Amniotic stem cell (primary cell): Measurements from ENCODE around the gene ELL2.
A peak's percentile ranks its signal among the peaks of the same experiment; 100 is the strongest.
"Not testable (repeated sequence)": the region's sequence is repeated elsewhere in the genome, so short reads cannot be mapped to it uniquely, and the experiment has no call there.

Source experiments
- DNase-seq: peaks from one replicate; lab custom pipeline; 2025; lab: John Stamatoyannopoulos, UW

The ELL2 gene

DNA sequence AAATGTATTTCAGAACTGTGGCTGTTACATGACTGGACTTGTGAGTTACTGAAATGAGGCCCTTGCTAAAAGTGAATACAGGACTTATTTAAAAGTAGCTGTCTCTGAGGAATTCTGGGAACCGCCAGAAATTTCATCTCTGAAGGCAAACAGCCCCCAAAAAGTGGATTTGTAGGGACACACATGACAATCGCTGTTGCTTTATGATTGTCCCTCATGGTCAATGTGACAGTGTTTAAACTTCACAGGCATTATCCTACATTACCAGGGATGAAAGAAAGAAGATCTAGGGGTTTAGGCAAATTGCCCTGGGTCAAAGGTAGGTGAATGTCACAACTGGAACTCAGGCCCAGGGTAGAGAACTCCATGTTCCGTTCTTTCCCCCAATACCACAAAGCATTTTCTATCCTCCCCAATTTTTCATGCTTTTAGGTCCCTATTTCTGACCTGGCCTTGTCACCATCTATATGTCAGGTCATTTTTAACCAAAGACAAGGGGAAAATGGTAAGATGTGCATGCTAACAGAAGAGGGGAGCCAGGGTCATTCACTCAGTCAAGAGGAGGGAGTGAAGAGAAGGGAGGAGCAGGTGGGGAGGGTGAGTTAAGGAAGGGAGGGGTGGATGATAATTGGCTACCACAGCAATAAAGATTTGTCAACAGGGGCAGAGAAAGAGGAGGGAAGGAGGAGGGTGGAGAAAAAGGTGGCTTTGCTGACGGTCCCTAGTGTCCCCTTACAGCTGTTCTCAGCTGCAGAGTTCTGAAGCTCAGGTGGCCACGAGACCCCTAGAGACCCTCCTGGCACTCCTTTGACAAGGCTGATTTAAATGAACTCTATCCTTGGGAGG lies 81.3 kb downstream of the ELL2 start:
- DNase-seq, result no peak

DNA sequence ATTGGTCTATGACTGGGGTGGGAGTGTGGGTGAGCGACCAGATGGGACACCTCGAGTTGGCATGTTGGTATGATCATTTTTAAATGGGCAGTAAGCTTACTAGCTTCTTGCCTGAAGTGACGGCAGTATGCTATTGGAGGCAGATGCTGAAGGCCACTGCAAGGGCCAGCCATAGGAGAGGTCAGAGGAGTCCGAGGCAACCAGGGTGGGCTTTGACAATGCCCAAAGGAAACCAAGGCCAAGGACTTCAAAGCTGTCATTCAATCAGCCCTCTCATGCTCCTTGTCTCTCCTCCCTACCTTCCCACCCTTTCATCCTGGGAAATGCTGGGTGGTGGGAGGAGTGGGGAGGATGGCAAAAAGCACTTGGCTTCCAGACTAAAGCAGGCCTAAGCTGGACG lies 82.0 kb downstream of the ELL2 start:
- DNase-seq, result no peak

DNA sequence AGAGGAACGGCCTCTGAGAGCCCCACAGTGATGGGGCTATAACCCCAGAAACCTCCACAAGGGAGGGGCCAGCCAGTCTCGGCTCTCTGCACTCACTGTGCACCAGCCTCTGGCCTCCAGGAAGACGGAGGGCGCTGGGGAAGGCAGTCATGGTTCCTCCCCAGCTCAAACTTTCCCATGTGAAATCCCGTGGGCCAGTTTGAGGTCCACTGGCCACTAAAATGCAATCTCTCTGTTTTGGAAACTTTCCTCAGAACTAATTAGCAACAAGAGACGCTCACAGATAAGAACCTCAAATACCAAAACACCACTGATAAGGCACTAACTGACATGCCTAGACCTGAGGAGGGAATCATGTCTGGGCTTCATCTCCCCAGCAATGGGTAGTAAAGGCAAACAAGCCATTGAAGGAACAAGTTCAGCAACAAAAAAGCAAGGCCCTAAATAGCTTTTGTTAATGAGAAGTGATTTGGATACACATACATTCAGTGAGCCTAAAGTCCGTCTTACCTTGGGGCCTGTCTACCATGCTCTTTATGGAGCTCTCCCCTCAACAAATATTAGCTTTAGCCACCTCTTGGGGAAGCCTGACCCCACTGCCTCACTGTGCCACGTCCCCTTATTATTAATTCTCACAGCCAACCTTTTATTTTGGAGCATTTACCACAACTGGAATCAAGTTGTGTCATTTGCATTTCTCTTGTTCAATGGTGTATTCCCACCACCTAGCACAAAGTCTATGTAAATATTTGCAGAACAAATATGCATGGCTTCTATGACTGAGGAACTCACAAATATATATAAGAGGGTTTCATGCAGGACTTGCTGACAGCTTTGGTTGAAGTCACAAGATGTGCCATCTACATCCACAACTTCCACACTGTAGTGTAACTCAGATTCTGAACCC lies 83.0 kb downstream of the ELL2 start:
- no peak for DNase-seq

DNA sequence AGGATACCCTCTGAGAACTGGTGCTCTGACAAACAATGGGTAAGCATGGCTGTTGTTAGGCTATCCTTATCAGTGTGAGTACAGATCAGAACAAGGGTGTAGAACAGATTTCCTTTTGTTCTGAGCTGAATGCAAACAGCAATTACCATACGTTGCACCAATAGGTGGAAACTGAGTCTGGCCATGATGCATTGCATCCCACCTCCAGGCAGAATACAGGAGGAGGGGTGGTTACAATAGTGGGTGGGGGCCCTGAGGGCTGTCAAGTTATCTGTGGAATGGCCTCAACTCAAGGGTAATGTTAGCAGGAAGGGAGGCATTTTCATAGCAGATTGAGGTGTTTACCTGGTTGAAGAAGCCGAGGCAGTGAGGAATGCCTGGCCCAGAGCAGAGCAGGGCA lies 84.9 kb downstream of the ELL2 start:
- DNase-seq, result no peak

DNA sequence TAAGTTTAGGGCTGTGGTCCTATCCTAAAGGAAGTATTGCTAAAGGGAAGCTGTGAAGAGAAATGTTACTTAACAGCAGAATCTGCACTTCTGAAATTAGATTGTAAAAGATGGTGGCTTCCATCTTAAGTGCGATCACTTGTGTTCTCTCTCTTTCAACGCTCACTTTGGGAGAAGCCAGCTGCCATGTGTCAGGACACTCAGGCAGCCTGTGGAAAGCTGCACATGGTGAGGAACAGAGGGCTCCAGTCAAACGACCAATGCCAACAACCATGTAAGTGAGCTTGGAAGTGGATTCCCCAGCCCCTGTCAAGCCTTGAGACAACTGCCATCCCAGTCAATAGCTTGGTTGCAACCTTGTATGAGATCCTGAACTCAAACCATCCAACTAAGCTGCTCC lies 87.4 kb downstream of the ELL2 start:
- DNase-seq, result no peak

DNA sequence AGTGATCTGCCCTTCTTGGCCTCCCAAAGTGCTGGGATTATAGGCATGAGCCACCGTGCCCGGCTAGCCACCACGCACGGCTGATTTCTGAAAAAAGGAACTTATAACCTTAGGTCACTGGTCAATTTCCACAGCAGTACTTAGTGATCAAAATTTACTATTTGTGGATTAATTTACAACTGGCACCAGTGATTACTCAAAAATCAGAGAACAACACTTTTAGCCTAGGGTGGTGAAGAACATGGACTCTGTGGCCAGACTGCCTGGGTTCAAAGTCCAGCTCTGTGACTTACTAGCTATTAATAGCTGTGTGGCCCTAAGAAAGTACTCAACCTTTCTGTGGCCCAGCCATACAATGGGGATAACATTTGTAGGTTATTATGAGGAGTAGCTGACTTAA lies 88.3 kb downstream of the ELL2 start:
- DNase-seq, result no peak

DNA sequence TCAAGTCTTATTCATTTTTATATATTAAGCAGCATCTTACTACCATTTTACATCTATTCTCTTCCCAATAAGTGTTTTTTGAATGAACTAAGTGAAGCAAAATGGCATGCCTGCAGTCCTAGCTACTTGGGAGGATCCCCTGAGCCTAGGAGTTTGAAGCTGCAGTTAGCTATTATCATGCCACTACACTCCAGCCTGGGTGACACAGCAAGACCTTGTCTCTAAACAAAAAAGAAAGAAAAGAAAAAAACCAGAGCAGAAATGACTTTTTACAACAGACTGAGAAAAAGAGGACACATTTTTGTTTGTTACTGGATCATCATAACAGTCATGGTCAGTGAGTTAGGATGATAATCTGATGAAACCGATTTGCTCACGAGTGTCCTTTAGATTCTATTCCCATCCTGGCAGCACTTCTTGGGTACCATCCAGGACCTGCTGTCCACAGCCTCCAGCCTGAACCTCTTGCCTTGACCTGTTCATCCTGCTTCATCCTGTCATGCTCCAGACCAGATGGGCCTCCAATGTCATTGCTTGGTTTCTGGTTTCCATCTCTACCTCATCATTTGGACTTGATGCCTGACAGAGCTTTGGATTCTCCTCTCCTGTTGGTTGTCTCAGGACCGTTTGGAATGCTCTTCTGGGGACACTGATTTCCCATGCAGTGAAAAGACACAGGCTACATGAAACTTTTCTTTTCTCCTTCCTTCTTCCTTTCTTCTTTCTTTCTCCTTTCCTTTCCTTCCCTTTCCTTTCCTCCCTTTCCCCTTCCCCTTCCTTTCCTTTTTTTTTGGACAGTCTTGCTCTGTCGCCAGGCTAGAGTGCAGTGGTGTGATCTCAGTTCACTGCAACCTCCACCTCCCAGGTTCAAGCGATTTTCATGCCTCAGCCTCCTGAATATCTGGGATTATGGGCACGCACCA lies 89.0 kb downstream of the ELL2 start:
- DNase-seq, result no peak

DNA sequence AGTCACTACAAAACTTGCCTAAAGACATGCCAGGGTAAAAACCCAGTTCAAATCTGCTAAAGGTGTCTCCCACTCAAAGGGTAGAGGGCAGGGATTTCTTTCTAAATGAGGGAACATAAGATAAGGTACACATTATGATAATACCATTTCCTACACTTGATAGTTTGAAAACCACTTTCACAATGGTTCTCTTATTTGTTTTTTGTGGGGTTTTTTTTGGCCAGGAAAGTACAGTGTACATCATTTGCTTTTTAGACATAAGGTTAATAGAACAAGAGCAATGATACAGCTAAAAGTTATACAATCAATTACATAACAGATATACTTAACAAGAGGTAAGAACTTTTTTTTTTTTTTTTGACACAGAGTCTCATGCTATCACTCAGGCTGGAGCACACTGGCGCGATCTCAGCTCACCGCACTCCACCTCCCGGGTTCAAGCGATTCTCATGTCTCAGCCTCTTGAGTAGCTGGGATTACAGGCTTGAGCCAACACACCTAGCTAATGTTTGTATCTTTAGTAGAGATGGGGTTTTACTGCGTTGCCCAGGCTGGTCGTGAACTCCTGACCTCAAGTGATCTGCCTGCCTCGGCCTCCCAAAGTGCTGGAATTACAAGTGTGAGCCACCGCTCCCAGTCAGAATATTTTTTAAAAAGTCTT lies 90.4 kb downstream of the ELL2 start:
- no peak for DNase-seq

DNA sequence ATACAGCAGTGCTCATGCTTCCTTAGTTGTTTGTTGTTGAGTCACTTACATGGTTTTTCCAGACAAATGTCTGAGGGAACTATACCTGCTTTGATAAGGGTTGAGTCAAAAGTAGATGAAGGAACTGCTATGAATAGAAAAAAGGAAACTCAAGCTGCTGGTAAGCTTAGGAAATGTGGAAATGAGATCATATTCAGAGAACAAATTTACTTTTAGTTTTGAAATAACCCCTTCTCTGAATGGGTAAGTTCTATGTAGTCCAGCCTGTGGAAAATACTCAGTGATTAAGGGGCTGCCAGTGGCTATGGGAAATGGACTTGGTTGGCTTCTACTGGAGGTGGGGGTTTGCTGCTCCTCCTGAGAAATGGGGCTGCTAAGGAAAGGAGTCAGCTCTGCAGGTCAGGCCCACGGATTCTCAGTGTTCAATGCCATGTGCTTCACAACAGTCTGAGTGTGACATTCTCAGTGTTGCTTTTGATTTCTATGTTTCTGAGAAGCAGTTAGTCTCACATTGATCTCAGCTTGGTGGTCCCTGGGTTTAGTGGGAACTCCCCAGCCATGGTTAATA lies 91.5 kb downstream of the ELL2 start:
- DNase-seq, result no peak

DNA sequence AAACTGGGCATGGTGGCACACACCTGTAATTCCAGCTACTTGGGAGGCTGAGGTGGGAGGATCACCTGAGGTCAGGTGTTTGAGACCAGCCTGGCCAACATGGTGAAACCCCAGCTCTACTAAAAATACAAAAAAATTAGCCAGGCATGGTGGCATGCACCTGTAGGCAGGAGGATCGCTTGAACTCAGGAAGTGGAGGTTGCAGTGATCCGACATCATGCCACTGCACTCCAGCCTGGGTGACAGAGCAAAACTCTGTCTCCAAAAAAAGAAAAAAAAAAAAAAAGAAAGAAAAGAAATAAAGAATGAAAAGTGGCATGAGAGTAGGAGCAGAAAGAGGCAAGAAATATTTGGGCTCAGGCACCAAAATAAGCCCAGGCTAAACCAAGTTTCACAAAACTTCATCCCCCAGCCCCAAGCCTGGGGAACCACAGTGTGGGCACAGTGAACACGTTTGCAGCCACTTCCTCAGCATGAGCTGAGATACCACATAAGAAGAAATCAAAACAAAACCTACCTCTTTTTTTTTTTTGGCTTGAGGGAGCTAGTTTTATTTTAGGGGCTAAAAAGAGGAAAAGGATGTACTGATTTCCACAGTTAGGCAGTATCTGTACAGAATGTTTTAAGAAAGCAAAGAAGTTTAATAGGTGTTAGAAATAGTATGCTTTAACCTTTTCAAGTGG lies 92.3 kb downstream of the ELL2 start:
- not testable (repeated sequence) for DNase-seq

DNA sequence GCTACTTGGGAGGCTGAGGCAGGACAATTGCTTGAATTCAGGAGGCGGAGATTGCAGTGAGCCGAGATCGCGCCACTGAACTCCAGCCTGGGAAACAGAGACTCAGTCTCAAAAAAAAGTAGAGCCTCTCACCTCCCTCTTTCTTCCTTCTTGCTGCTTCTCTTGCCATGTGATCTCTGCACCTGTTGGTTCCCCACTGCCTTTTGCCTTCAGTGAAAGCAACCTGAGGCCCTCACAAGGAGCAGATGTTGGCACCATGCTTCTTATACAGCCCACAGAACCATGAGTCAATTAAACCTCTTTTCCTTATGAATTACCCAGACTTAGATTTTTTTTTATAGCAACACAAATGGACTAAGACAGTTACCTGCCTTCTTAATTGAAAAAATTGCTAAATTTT lies 93.5 kb downstream of the ELL2 start:
- no peak for DNase-seq

DNA sequence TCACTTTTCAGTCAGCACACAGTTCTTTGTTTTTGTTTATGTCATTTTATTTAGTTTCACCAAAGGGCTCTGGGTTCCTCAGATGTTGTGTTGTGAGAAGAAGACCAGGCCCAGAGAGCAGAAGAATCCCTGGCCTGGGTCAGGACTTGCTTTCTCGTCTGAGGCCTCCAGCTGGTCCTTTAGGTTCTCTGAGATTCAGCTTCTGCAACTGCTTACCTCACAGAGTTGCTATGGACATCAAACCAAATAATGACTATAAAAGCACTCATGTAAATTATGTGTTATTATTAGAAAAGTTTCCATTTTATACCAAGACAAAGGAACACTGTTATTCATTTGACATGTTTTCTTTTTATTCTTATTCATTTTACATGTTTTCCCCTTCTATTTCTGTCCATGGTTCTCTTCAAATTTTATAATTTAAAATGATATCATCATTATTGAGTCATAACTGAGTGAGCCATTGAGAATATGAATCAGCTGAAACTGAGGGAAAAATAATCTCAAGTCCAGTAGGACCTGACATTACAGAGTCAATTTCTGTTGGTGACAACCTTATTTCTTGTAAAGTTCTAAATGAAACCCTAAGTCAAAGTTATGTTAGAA lies 95.1 kb downstream of the ELL2 start:
- DNase-seq, result no peak

DNA sequence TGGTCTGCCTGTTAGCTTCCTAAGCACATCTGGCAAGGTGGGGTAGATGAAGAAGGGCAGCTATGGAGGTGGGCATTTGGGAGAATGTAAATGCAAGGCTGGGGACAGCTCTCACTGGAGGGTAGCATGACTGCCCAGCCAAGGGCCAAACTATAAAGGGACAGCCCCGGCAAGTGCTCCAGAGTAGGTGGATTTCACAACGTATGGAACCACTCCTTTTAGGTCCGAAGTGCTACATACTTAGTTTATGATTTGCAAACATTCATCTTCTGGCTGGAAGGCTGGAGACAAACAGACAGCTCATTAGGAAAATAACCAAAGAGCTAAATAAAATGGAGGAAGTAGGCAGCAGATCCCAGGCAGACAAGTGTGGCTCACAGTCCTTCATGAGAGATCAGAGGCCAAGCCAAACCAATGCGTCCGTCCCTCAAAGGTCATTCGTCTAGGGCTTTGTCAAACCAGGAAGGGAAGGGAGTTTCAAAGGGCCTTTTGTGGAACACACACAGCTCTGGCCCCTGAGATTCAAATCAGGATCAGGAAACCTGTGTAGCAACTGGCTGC lies 96.6 kb downstream of the ELL2 start:
- DNase-seq, result no peak

DNA sequence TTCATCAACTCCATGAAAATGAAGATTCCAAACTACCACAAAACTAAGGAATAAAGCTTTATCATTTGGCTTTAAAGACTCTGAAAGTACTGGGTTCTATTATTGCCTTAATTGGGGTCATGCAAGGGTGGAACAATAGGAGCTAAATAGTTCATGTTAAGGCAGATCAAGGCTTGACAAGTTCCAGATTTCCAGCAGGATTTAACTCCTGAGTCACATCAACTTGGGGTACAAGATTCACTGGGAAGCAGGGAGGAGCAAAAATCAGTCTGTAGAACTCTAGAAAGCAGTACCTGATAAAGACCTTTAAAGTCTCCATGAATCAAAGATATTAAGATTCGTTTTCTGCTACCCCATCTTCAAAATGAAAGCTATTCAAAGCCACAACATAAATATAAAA lies 97.2 kb downstream of the ELL2 start:
- DNase-seq, result no peak

DNA sequence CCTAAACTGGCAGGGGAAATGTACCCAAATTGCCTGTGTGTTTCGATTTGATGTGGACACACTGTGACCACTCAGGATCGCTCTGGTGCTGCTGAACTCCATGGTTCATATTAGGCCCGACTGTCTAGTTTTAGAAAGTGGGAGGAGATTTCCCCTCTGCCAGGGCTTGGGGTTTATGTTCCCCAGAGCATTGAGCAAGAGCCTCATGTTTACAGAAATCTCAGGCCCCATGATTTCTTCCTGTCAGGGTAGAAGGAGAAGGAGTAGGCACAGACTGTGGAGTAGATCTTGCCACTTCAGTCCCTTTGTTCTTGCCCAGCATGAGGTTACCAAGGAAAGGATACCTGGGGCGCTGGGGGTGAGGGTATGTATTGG lies 98.3 kb downstream of the ELL2 start:
- DNase-seq, result no peak

DNA sequence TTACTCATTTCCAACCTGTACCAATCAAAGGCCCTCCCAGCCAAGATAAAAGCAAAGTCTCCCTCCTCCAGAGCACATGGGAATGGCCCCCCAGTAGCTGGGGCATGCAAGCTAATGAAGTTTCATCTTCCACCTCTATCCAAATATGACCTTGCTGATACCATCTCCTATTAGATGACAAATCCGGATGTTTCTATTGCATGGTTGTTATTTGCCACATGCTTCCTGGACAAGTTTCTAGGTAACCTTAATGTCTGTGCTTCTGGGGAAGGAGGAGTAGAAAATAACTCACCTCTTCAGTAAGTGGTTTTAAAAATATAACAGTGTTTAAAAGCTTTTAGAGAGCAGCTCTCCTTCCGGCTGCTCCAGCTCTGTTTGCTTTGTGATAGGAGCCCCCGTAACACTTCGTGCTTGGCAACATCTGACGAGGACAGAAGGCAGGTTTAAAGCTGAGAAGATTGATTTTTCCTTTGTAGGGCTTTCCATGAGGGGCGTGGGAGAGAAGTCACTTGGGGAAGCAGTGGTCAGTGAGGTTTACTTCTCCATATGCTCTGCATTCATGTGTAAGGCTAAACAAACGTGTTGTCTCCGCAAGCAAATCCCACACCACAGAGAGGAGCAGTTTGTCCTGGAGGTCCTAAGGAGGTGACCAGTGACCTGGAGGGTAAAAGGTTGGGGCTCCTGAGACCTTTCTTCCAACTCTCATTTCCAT lies 98.8 kb downstream of the ELL2 start:
- no peak for DNase-seq

DNA sequence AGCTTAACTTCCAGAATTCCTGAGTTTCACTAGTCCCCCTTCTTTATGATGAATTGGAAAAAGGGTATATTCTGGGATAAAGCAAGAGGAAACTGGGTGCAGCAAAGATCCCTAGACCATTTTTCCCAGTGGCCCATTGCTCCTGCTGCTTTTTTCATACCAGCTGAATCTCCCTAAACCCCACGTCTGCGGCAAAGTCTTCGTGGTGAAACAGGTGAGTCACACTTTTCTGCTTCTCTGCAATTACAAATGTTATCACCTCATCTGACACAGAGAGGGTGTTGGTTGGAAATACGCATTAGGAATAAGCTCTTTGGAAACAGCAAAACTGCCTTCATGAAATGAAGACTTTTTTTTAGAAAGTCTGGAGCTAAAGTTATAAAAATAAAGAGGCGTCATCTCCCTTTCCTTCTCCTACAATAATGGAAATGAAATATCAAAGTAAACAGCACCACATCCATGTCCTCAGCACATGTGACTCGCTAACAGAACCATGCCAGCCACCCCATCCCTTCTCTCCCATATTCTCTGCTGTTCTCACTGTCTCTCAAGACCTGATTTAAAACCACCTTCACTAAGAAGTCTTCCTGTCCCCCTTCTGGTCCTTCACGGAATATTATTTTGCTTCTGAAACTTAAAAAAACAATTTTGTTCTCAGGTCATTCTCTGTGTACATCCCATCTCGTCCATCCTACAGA lies 99.6 kb downstream of the ELL2 start:
- DNase-seq, result no peak

DNA sequence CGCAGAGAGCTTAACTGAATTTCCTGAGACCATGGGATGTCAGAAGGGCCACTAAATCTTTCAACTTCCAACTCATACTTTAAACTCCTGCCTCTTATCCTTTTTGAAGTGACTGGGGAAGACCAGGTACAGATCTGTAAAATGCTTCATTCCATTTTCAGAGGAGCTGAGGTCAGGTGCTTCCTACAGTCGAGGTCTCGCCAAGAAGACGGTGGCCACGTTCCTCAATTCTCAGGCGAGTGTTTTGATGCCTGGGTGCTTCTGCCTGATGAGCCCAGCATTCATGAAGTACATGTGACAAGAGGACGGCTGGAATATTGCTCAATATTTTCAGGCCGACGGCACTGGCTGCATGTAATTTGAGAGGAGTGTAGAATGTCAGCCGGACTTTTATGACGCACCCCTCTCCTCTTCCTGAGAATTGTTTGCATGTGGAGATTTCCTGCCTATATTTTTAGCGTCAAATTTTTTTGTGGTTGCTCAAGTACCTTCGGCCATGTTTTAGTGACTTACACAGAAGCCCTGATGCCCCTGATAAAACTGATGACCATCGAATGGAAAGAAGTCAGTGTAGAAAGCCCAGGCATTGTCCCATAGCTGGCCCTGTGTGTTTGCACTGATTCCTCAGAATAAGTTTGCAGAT lies 100.3 kb downstream of the ELL2 start:
- peak; percentile 95 for DNase-seq
